Liver (tissue), 3 donors: Measurements from ENCODE around the gene PTPRN2.

Source experiments
- EGR1 ChIP-seq, 2 donors: IDR thresholded peaks; 2 replicates each; pipeline ENCODE4 v1.6.1; 2016 to 2018; ENCODE audit warnings: antibody characterized with exemption in 2 of 2, low read depth in 2 of 2
- MAX ChIP-seq: IDR thresholded peaks from 2 replicates; pipeline ENCODE4 v1.6.1; 2016; ENCODE audit warnings: antibody characterized with exemption
- YY1 ChIP-seq: IDR thresholded peaks from 2 replicates; pipeline ENCODE4 v1.6.1; 2016; ENCODE audit warnings: antibody characterized with exemption, mild to moderate bottlenecking
- TF ChIP-seq, protein P1 (sequence below): fragments of 150-350 bp; IDR thresholded peaks from 2 replicates; pipeline ENCODE4 v1.5.1; 2017; ENCODE audit warnings: improper control_type of control experiment, low read depth, low read length; ENCODE audit not compliant: missing input control
- donor health status: healthy.
- donor health status: healthy.

- TF ChIP-seq, protein P1, sequence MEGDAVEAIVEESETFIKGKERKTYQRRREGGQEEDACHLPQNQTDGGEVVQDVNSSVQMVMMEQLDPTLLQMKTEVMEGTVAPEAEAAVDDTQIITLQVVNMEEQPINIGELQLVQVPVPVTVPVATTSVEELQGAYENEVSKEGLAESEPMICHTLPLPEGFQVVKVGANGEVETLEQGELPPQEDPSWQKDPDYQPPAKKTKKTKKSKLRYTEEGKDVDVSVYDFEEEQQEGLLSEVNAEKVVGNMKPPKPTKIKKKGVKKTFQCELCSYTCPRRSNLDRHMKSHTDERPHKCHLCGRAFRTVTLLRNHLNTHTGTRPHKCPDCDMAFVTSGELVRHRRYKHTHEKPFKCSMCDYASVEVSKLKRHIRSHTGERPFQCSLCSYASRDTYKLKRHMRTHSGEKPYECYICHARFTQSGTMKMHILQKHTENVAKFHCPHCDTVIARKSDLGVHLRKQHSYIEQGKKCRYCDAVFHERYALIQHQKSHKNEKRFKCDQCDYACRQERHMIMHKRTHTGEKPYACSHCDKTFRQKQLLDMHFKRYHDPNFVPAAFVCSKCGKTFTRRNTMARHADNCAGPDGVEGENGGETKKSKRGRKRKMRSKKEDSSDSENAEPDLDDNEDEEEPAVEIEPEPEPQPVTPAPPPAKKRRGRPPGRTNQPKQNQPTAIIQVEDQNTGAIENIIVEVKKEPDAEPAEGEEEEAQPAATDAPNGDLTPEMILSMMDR, result no peak
- TF ChIP-seq MAX, result no peak
- no peak for TF ChIP-seq YY1
- TF ChIP-seq EGR1 (IDR thresholded peaks at IDR 0.05; ENCODE audit: low read depth in 2 of 2), result no peak
Observed at GRCh38 chr7:158266426-158266816, 321.2 kb downstream of the PTPRN2 start.
